Erythroblast (primary cell): ENCODE data around the gene GGT7.

Experiments used
- GATA1 ChIP-seq: IDR thresholded peaks from 2 replicates; pipeline ENCODE4 v1.6.1; 2011; ENCODE audit warnings: low read depth, mild to moderate bottlenecking, control low read depth, low read length, moderate library complexity
- POLR2A ChIP-seq: IDR thresholded peaks from 2 replicates; pipeline ENCODE4 v1.6.1; 2011; ENCODE audit warnings: mild to moderate bottlenecking, low read length

- TF ChIP-seq POLR2A: no peak
- TF ChIP-seq GATA1: no peak
Measured at GRCh38 chr20:34874094-34874654, 1.5 kb upstream of the GGT7 start.
